Endothelial cell of umbilical vein (primary cell): Measurements from ENCODE around the gene IFNG. TPM values are rescaled to one million over a fixed set of nuclear protein-coding genes. Genes with fewer than 3 reads are reported as not detected.

ENCODE experiments used
- BruUV-seq: library from RNA; stranded (reverse); fragments of 400-500 nt; replicated peaks from 2 replicates; lab custom pipeline; 2021; lab: Mats Ljungman, UMichigan
- CTCF ChIA-PET: fragments of 300-600, 350-600 bp; sonication (Branson Sonifier 250); formaldehyde crosslinking; loops from one replicate; lab custom pipeline; 2021; ENCODE audit warnings: antibody characterized with exemption, inconsistent platforms; lab: Charles Lee
- POLR2A ChIA-PET: fragments of 300-600, 350-600 bp; sonication (Branson Sonifier 250); formaldehyde crosslinking; loops from one replicate; lab custom pipeline; 2021; ENCODE audit warnings: antibody characterized with exemption, inconsistent platforms; lab: Charles Lee
- DNase-seq: peaks from one replicate; pipeline ENCODE4 v3.0.0-alpha.2; 2011; ENCODE audit warnings: low read depth, low spot score
- FAIRE-seq: peaks from 2 replicates; lab custom pipeline; 2011; peaks lifted over from hg19 to GRCh38; lab: Jason Lieb, UNC
- H2AFZ ChIP-seq: 2 replicates; pipeline ENCODE4 v1.6.0; 2012; ENCODE audit warnings: low read depth, low read length, control low read depth, inconsistent platforms
- H3K27ac ChIP-seq: 2 replicates; pipeline ENCODE4 v1.5.1; 2011; ENCODE audit warnings: low read depth, mild to moderate bottlenecking, control low read depth, low read length, moderate library complexity; ENCODE audit not compliant: insufficient read depth
- H3K27me3 ChIP-seq, 2 experiments: 2 replicates each; pipeline versions ENCODE4 v1.6.0 to v1.6.1; 2011; ENCODE audit warnings: low read length in 2 of 2, mixed read lengths in 1 of 2; ENCODE audit not compliant: control insufficient read depth in 2 of 2, insufficient read depth in 2 of 2
- H3K36me3 ChIP-seq, 2 experiments: 2 replicates in 1 of 2; 3 replicates in 1 of 2; pipeline ENCODE4 v1.5.1; 2011; ENCODE audit warnings: low read length in 2 of 2, mild to moderate bottlenecking in 1 of 2, moderate library complexity in 1 of 2; ENCODE audit not compliant: control insufficient read depth in 2 of 2, insufficient read depth in 2 of 2; ENCODE audit errors: extremely low read depth in 1 of 2
- H3K4me1 ChIP-seq: 3 replicates; pipeline ENCODE4 v1.5.1; 2011; ENCODE audit warnings: mild to moderate bottlenecking, low read length; ENCODE audit not compliant: control insufficient read depth, insufficient read depth; ENCODE audit errors: extremely low read depth
- H3K4me2 ChIP-seq: 2 replicates; pipeline ENCODE4 v1.6.1; 2011; ENCODE audit warnings: low read length, control low read depth, mixed read lengths; ENCODE audit not compliant: insufficient read depth
- H3K4me3 ChIP-seq, 3 experiments: fragments of 200-600 bp in 1 of 3; sonication (generic), shearing (Covaris generic) in 1 of 3; replicated peaks in 1 of 3; 2 replicates each; pipeline ENCODE4 v1.5.1; 2011 to 2016; ENCODE audit warnings: control low read depth in 3 of 3, low read length in 3 of 3, mild to moderate bottlenecking in 2 of 3, inconsistent platforms in 1 of 3, low read depth in 1 of 3, moderate library complexity in 1 of 3; ENCODE audit not compliant: insufficient read depth in 1 of 3
- H3K79me2 ChIP-seq: 2 replicates; pipeline ENCODE4 v1.6.0; 2012; ENCODE audit warnings: low read length, inconsistent platforms; ENCODE audit not compliant: control insufficient read depth, insufficient read depth
- H3K9ac ChIP-seq: replicated peaks from 2 replicates; pipeline ENCODE3; 2011; ENCODE audit warnings: low read length, control low read depth; ENCODE audit not compliant: insufficient read depth; ENCODE audit errors: extremely low read depth
- H3K9me1 ChIP-seq: replicated peaks from 3 replicates; pipeline ENCODE4 v1.6.0; 2011; ENCODE audit warnings: mild to moderate bottlenecking, low read length; ENCODE audit not compliant: control insufficient read depth, insufficient read depth; ENCODE audit errors: extremely low read depth
- H3K9me3 ChIP-seq: replicated peaks from 2 replicates; pipeline ENCODE4 v1.5.1; 2012; ENCODE audit warnings: low read length, inconsistent platforms; ENCODE audit not compliant: control insufficient read depth, insufficient read depth
- H4K20me1 ChIP-seq: replicated peaks from 2 replicates; pipeline ENCODE3; 2011; ENCODE audit warnings: mild to moderate bottlenecking, low read length; ENCODE audit not compliant: control insufficient read depth, insufficient read depth; ENCODE audit errors: extremely low read depth
- CTCF ChIP-seq, 2 donors: IDR thresholded peaks; 1 replicate in 1 of 2; 2 replicates in 1 of 2; pipeline ENCODE4 v1.5.1; 2011; ENCODE audit warnings: low read length in 2 of 2, mild to moderate bottlenecking in 2 of 2, moderate library complexity in 2 of 2, control low read depth in 1 of 2, inconsistent platforms in 1 of 2, low read depth in 1 of 2; ENCODE audit not compliant: insufficient read depth in 1 of 2; ENCODE audit errors: extremely low read depth in 1 of 2
- EZH2 ChIP-seq: IDR thresholded peaks from 2 replicates; pipeline ENCODE4 v1.6.1; 2012; ENCODE audit warnings: borderline replicate concordance, low read depth, mild to moderate bottlenecking, moderate library complexity, low read length, inconsistent platforms; ENCODE audit not compliant: severe bottlenecking
- GATA2 ChIP-seq: IDR thresholded peaks from 2 replicates; pipeline ENCODE4 v1.7.0; 2011; ENCODE audit warnings: low read depth, mild to moderate bottlenecking, moderate library complexity, mixed read lengths, low read length; ENCODE audit not compliant: insufficient read length, insufficient read depth
- MYC ChIP-seq: IDR thresholded peaks from one replicate; pipeline ENCODE4 v1.6.1; 2011; ENCODE audit warnings: mild to moderate bottlenecking, low read depth, low read length
- POLR2A ChIP-seq: IDR thresholded peaks from 2 replicates; pipeline ENCODE4 v1.6.1; 2012; ENCODE audit warnings: low read depth, mild to moderate bottlenecking, control low read depth, low read length
- dilution Hi-C: fragments of 300-500 bp; cut with MboI; formaldehyde crosslinking; loops from one replicate; pipeline ENCODE4 v1.15.0; 2019; ENCODE audit warnings: low sequenced_read_pairs; ENCODE audit not compliant: extremely low pct_ligation_motif_present
- intact Hi-C: fragments of 100-400 bp; cut with micrococcal nuclease; formaldehyde crosslinking; loops from one replicate; pipeline ENCODE4 v1.10.0; 2022
- polyA plus RNA-seq, 4 experiments: library from polyadenylated mRNA; depleted of rRNA in 3 of 4; stranded (reverse) in 3 of 4; unstranded in 1 of 4; fragments of >200 nt; gene quantifications; 2 replicates each; pipeline versions ENCODE4 v1.2.1 to v1.2.3, GENCODE V29; 2011 to 2012; ENCODE audit warnings: missing spikeins in 1 of 4
- total RNA-seq: library from RNA; stranded (reverse); gene quantifications from 2 replicates; pipeline ENCODE4 v1.2.3, GENCODE V29; 2021
- TF ChIP-seq, protein P1 (sequence below): IDR thresholded peaks from 2 replicates; pipeline ENCODE4 v1.6.1; 2011; ENCODE audit not compliant: insufficient read depth, insufficient read length

Gene IFNG
- total and polyA plus RNA-seq, 2 donors (not counting 3 experiments of a cell fraction or from before 2014, with no cell fraction given): not detected

DNA sequence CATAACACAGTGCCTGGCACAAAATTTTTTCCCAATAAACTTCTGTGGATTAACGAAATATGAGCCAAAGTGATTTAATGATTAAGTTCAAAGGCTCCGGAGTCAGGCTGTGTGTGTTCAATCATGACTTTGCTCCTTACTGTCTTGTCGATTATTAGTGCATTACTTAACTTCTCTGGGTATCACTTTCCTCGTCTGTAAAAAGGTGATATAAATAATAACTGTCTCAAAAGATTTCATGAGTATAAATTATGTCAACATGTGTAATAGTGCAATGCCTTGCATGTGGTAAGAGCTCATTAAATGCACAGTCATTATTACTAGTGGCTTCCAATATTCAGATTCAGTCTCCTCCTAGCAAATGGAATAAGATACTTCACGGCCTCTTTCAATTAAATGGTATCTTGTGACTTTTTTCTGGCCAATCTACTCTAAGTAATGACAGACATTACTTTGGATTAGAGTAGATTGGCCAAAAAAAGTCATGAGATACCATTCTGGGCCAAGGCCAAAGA lies 6.8 kb upstream of the IFNG start:
- CTCF ChIA-PET: no interaction called here
- Histone ChIP-seq H3K27ac (no peak overlapping the region), H3K36me3 (no peaks in the 10 kb centered on the region), H3K4me3 (no peak overlapping the region), H3K79me2 (no peaks in the 10 kb centered on the region), H3K4me1 (no peaks in the 10 kb centered on the region), H3K27me3 (no peaks in the 10 kb centered on the region), H4K20me1 (no peaks in the 10 kb centered on the region), H3K9me3 (no peaks in the 10 kb centered on the region), H3K9ac (no peak overlapping the region), H3K9me1 (no peaks in the 10 kb centered on the region), H3K4me2 (no peak overlapping the region), H2AFZ (no peak overlapping the region)
- intact Hi-C loops: no loop called here
- FAIRE-seq (no peak), DNase-seq (no peak)
- no peak for TF ChIP-seq GATA2
- TF ChIP-seq MYC: no peak
- no peak for TF ChIP-seq EZH2
- TF ChIP-seq CTCF (IDR thresholded peaks at IDR 0.05; ENCODE audit: extremely low read depth in 1 of 2, insufficient read depth in 1 of 2, low read depth in 1 of 2, low read length in 2 of 2): no peak
- TF ChIP-seq, protein P1, sequence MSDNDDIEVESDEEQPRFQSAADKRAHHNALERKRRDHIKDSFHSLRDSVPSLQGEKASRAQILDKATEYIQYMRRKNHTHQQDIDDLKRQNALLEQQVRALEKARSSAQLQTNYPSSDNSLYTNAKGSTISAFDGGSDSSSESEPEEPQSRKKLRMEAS: no peak
- no peak for TF ChIP-seq POLR2A
- dilution Hi-C loops: no loop called here
- no TSS peak for BruUV-seq
- POLR2A ChIA-PET: no interaction called here
